HG02852 (cell line): ENCODE data around the gene EBF3.

Source experiments
- ATAC-seq: cut with Tn5 transposase; IDR thresholded peaks from one replicate; pipeline ENCODE4 v1.9.1; 2021; ENCODE audit warnings: mild to moderate bottlenecking, moderate library complexity; ENCODE audit not compliant: unreplicated experiment

The EBF3 gene

DNA sequence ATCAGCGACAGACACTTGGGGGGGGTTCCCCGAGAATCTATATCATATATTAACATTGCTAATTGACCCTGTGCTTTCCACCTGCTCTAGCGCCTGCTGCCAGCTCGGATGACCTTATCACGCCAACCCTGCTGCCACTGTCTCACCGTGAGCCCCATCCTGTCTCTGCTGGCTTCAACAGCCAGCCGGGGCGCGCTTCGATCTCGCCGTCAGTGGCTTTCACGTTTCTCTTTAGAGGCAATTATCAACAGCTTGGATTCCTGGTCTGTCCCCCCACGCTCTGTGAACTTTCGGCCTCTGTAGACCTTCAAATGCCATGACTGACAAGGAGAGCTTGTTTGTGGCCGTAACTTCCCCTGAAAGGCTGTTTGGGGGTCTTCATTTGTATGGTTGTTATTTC, 123.0 kb downstream of the EBF3 start:
- no peak for ATAC-seq

DNA sequence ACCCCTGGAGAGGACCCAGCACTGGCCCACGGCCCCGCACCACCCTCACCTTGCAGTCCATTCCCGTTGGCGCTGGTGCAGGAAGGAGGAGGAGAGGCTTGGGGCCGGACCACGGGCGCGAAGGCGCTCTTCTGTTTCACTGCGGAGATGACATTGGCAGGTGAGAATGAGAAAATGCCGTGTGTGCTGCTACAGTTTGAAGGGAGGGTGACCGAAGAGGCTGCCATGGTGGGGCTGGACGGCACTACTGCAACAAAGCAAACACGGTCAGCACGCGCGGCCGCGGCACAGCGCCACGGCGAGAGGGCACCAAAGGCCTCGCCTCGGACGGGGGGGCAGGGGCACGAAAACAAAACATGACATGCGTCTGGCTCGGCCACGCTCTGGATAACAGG, 123.9 kb downstream of the EBF3 start:
- ATAC-seq = no peak

DNA sequence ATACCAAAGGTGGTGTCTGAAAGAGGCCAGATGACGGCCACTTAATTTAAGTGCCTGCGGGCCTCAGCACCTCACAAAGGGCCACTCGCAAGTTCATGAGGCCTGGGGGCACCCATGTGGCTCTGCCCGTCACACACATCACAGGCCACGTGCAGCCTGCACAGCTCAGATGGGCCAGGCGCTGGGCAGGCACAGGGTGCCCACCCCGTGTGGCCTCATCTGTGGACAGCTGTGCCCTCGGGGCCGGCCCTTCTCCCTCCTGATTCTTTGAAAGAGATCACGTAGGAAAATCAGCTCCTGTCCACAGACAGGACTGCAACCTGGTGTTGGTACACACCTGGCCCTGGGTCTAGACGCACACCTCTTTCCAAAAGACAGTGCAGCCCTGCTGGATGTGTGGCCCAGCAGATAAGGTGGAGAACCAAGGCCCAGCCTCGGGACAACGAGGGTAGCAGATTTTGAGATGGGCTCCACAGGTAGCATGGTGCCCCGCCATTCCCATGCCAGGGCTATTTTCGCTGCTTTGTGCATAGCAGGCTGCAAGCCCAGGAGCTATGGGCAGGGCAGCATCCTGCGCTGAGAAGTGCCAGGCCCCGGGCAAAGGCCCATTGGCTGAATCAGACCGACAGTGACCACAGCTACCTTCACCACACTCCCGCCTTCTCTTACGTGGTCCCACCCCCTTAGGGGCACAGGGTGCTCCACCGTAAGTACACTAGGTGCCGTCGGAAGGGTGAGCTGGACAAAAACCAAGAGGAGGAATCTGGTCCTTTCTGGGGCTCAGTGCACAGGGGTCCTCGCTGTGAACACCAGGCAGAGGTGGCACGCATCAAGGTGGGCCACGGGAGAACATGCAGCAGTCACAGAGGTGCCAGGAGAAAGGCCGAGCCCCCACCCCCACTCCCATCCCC, 124.5 kb downstream of the EBF3 start:
- ATAC-seq = no peak

DNA sequence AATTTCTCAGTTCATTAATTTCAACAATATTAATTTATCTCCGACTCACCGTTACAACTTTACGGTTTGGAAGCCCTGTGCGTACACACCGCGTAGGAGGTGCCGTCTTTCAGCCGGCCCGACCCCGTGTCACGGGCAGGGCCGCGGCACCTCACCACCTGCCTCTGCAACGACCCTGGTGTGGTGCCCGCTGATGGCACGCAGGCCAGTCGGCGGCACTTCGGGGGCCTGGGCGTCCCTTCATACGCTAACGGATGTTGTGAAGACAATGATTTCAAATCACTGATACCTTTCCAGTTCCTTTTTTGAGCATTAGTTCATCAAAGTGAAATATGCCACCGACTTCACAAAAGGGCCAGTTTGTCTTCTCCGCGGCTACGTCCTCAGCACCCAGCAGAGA, 125.3 kb downstream of the EBF3 start:
- no peak for ATAC-seq

DNA sequence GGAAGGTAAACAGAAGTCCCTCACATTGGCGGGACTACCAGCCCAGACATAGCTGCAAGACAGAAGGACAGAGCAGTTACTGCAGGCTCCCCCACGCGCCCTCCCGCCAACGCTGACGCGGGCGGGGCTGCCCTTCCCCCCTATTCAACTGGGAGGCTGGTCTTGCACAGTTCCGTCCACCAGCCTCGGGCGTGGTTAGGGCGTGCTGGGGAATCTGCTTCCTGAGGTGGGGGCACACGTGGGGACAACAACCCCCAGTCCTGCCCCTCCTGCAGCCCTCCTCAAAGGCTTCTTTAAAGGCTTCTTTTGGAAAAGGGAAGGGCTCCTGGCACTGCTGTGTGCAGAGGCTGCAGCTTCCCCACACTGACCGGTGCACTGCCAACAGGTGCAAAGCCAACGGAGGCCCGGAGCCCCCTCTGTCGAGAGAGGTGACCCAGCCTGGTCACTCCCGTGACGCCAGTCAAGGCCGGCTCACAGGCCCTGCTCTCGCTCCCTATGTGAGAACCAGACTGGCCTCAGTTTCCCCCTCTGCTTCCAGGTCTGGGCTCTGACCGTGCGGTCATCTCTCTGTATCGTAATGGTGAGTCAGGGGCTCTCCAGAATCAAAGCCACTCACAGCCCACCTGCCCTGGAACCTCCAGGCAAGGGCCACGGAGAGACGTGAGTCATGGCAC, 126.0 kb downstream of the EBF3 start:
- no peak for ATAC-seq

DNA sequence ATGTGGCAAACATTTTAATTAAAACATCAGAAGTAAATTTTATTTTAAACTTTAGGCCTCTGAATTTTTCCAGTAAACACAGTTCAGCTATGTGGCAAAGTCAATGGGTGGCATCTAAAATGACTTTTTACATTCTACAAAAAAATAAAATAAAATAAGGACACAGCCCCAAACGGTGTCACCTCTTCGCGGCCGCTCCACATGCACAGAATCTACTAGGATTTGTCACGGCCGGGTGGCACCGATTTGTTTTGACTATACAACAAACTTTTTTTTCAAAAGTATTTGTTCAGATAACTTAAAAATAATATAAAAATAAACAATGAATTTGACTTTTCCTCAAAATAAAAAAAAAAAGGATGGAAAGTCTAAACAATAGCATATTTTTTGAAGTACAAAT, 127.8 kb downstream of the EBF3 start:
- no peak for ATAC-seq

DNA sequence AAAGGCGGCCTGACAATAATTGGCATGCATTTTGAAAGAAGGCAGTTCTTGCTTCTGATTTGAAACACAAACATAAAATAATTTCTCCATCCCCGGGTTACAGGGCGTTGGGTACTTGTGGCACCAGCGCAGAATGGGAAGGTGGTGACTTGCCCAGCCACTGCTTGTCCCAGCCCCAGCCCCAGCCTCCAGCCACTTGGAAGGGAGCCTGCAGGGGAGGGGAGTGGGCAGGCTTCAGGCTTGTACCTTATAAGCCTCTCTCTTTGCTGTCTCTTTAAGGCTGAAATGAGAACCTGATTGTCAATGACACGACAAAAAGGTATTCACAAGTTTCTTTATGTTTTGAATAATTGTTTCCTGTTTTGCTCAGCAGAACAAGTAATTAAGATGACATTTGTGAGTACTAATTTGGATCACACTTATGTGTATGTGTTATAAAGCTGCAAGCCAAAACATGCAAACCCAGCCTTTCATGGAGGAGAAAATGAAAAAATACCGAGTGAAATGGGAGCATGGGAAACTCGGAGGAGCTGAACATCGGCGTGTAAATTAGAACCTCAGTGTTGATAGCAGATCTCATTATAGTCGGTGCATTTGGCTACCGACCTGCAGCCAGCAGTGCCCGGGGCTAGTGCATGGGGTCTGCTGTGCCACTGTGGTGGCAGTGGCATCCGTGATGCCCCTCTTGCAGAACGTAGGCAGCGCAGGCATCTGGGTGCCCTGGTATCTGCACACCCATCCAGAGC, 129.9 kb downstream of the EBF3 start:
- ATAC-seq = no peak

DNA sequence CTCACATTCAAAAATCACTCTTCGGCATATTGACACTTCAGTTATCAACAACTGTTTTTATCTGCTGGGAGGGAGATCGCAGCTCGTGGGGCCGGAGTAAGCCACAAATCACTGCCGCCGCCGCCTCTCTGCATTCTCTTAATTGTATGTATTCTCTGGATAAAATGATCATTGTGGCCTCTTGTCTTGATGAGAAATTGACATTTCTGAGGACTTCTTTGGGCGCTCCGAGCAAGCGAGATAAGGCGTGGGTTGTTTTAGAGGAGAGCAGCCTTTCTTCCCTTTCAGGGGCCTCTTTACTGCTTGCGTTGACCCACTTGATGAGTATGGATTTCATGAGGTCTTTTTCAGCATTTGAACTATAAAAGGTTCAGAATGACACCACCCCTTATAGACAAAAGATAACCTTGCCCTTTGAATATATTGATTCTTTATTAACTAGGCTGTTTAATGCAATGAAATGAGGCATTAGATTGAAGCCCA, 130.6 kb downstream of the EBF3 start:
- no peak for ATAC-seq

DNA sequence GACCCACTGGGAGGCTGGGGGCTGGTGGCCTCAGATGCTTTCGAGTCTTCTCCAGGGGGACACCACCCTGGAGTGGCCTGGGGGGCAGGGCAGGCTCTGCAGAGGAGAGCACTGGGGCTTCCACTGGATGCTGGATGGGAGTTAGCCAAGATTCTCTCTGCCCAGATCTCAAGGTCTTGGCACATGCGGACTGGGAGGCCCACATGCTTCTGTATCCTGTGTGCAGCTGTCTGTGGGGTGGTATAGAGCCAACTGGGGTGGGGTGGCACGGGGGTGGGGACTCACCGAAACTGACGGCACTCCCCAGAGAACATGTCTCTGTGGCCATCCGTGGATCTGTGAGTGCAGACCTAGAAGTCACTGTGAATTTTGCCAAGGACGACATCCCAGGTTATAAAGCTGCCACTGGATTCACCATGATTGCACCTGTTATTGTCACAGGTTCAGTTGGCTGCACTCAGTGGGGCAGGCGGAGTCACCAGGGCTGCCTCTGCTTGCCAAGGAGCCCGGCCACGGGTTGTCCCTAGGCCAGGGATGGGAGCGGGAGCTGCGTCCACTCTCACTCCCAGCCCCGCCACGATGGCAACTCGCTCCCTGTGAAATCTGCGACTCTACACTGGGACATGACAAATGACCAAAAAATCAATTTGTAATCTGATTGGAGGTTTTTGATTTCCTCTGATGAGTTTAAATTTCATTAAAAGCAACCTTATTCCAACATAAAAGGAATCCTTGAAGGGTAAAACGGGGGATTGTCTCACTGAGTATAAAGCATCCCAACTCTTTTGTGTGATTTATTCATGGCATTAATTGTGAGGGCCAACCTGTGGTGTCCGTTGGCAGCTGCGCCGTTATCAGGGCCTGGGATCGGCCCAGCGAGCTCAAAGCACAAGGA, 131.3 kb downstream of the EBF3 start:
- no peak for ATAC-seq

DNA sequence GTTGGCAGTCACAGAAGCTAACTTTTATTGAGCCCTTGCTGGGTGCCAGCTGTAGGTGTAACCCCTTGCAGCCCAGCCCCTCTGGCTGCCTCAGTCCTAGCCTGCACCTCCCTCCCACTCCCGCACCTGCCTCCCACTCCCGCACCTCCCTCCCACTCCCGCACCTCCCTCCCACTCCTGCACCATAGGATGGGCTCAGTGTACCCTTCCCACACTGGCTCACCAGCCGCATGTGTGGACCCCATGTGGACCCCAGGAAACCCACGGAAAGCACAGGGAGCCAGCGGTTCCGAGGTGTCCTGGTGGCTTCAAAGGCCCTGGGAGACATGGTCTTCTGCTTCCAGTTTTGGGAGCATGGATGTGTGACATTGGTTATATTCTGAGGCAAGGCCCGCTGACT, 132.9 kb downstream of the EBF3 start:
- no peak for ATAC-seq

DNA sequence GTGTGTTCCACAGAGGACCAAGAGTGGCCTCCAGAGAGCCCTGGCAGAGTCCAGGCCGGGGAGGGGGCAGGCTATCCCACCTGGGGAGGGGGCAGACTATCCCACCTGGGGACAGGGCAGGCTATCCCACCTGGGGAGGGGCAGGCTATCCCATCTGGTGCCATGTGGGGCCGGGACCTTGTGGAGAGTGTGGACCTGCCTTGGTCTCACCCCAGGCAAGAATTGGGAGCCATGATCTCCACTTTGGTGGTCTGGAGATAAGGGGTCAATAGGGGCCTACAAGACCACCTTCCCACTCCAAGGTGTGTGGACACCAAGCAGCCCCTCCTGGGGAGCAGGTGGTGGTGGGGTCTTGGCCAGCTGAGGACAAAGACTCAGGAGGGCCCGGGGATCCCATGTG, 138.2 kb downstream of the EBF3 start:
- no peak for ATAC-seq

DNA sequence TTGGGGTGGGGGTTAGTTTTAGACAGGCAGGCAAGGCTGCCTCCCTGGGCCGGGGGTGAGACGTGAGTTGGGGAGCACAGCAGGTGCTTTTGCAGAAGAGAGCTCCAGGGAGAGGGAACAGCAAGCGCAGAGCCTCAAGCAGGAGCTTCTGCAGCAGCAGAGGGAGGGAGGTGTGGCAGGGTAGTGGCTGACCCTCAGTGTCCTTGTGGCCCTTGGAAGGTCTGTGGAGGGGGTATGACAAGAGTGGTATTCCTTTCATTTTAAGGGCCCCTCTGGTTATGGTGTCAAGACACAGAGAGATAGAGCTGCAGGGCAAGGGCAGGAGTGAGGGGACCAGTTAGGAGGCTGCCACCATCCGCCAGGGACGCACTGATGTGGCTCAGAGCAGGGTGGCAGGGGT, 138.9 kb downstream of the EBF3 start:
- no peak for ATAC-seq

DNA sequence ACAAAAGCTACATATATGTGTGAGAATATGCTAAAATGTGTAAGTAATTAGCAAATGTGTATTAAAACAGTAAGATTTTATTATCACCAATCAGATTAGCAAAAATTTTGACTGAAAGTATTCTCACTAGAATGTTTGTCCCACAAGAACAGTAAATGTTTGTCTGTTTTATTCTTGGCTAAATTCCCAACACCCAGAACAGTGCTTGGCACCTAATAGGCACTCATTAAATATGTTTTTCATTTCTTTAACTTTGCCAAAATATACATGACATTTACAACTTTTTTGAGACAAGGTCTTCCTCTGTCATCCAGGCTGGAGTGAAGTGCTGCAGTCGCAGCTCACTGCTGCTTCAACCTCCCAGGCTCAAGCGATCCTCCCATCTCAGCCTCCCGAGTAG, 143.6 kb downstream of the EBF3 start:
- no peak for ATAC-seq

DNA sequence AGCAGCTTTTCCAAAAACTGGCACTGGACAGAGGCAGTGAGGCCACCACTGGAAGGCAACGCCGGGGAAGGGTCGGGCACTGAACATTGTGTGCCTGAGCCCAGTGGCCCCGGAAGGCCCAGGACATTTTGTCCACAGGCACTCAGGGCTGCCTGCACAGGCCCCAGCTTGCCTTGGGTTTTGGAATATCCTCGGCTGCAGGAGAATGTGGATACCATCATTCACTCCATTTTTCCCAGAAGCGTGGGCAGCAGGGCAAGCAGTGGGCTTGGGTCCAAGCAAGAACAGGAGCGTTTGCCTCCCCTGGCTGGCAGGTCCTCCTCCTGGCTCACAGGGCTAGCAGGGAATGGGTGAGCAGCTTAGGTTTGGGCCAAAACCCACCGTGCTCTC, 147.4 kb downstream of the EBF3 start:
- ATAC-seq = no peak

DNA sequence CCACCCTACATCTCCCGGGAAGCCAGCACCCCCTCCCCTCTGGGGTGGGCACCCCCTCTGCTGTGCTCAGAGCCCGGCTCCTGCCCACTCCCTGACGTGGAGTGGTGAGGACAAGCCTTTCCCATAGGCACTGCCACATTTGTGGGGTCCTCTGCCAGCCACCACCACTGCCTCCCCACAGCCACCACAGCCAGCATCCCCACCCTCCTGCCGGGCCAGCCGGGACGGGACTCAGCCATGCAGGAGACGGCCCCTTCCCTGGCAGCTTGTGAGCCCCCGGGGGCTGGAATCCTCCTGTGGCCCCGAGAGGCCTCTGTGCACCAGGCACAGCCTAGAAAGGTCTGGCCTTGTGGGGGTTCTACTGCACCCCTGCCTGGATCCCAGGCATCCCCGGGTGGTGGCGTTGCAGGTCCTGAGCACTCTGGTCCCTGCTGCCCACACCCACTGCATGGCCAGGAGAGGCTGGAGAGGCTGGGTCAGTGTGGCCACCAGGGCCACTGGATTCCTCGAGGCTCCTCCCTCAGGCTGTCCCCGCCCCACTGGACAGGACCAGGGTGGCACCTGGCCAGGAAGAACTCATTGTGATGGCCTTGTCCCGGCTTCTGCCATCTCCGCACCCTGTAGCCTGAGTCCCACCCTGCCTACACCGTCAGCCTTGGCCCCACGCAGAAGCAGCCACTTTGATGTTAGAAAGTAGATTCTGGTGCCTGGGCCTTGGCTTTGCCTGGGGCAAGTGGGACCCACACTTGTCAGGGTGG, 148.0 kb downstream of the EBF3 start:
- ATAC-seq = no peak

DNA sequence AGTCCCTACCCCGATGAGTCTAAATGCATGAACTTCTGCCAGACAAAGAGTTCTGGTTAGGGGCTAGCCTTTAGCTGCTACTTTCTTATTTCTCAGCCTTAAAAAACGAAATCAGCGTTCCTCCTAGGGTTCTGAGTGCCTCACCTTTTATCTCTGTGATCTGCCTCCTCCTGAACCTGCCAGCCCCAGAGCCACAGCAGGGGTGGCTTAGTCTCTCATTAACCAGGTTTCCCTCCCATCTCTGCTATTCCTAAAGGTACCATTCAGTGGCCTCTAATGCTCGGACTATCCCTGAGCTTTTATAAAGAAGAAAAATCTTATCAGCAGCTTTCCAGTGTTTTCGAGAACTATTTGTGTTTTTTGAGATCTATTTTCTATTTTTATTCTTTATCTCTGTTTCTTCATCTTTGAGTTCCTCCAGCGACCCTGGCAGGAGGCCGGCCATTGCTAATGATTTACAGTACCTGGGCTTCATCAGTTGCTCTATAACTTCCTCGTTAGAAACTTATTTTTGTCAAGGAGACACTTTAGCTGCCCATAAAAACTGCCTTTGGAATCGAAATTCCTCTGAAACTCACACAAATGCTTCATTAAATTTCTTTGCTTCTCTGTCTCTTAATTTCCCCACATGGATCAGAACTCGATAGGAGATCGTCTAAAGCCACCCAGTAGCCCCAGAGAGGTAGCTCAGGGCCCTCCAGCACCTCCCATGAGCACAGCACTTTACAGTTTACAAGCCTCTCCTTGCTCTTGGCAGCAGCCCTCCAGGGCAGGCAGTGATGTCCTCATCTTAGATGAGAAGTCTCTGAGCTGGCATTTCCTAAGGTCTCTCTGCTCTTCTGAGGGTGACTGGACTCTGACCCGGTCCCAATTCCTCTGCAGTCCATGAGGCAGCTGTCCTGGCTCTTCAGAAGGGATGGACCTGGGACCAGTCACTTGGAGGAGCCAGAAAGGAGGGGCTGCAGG, 149.1 kb downstream of the EBF3 start:
- no peak for ATAC-seq

DNA sequence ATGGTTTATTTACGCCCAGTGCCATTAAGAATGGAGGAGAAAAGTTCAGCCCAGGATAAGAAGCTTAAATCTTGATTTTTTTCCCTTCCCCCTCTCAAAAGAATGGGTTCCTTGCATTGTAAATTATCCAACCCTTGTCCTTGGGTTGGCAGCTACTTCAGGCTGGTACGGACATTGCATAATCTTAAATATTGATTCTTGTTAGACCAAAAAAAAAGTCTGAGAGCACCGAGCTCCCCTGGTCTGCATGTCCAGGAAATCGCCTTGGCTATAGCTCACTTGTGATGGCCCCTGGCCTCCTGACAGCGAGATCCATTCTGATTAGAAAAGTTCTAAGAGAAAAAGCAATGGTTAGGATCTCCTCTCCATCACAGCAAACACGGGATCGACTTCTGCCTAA, 151.7 kb downstream of the EBF3 start:
- no peak for ATAC-seq

DNA sequence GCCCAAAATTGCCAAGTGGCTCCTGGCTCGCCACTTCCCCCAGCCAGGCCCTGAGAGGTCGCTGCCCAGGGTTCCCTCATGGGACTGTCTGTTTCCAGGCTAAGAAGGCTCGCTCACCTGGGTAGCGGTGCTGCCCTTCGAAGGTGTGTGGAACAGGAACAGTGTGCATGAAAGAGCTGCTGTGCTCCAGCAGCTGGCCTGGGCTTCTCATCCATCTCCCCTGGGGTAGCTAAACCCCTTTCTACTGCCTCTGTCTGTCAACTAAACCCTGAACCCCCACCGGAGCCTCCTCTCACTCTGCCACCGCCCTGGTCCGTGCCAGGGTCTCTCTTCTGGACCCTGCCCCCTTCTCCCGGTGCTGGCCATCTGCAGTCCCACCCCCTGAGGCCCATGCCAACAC, 152.9 kb downstream of the EBF3 start:
- no peak for ATAC-seq

DNA sequence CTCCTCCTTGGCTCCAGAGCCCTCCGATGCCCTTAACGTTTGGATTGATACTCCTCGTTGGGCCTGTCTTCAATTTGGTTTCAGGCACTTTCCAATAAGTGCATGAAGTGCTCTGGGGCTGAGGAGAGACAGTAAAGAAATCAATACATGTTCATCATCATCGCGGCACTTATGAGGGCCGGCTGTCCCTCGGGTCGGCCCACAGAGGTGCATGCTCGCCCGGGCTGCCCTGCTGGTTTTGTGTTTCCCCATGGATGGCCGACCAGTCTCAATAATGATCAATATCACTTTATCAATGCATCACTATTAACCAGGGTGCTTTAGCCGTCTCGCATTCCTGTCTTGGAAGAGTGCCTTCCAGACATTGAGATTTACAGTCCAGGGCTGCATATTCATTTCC, 154.2 kb downstream of the EBF3 start:
- no peak for ATAC-seq
